BLaER1 (cell line): ENCODE data around the gene MT1G.
A peak's percentile ranks its signal among the peaks of the same experiment; 100 is the strongest.
"Not testable (repeated sequence)": the region's sequence is repeated elsewhere in the genome, so short reads cannot be mapped to it uniquely, and the experiment has no call there.

Experiments
- H3K27ac ChIP-seq: shearing (Covaris generic); formaldehyde crosslinking; 2 replicates; pipeline ENCODE4 v1.8.1; 2022
- H3K27me3 ChIP-seq: shearing (Covaris generic); formaldehyde crosslinking; 2 replicates; pipeline ENCODE4 v1.8.1; 2022
- H3K36me3 ChIP-seq: shearing (Covaris generic); formaldehyde crosslinking; 2 replicates; pipeline ENCODE4 v1.8.1; 2022
- H3K4me1 ChIP-seq: shearing (Covaris generic); formaldehyde crosslinking; 2 replicates; pipeline ENCODE4 v1.8.1; 2022
- H3K4me2 ChIP-seq: shearing (Covaris generic); formaldehyde crosslinking; 2 replicates; pipeline ENCODE4 v1.8.1; 2022
- H3K4me3 ChIP-seq: shearing (Covaris generic); formaldehyde crosslinking; 2 replicates; pipeline ENCODE4 v1.8.1; 2022
- H3K9ac ChIP-seq: shearing (Covaris generic); formaldehyde crosslinking; 2 replicates; pipeline ENCODE4 v1.8.1; 2022
- H3K9me3 ChIP-seq: shearing (Covaris generic); formaldehyde crosslinking; 2 replicates; pipeline ENCODE4 v1.8.1; 2022
- H4K20me1 ChIP-seq: shearing (Covaris generic); formaldehyde crosslinking; 2 replicates; pipeline ENCODE4 v1.8.1; 2022
- Cebpa-rat ChIP-seq: shearing (Covaris generic); IDR thresholded peaks from 2 replicates; pipeline ENCODE4 v1.8.1; 2022

MT1G gene

GRCh38 chr16:56667581-56668571 lies at the start of gene MT1G:
MT1G (minus strand) TSS chr16:56668065; CDS start chr16:56667993, 72 bp downstream.
- peak within 1 kb of the TSS; percentile 76 for H3K4me2 ChIP-seq
- TF ChIP-seq Cebpa-rat: no peak
- peaks cover 39% of the 10 kb centered on the region for H4K20me1 ChIP-seq
- H3K27ac ChIP-seq: no peak within 1 kb of the TSS
- peak within 1 kb of the TSS; percentile 34 for H3K4me3 ChIP-seq
- H3K36me3 ChIP-seq: no peaks in the 10 kb centered on the region
- no peaks in the 10 kb centered on the region for H3K9me3 ChIP-seq
- H3K27me3 ChIP-seq: peaks cover 100% of the 10 kb centered on the region
- peaks cover 44% of the 10 kb centered on the region for H3K4me1 ChIP-seq
- H3K9ac ChIP-seq: no peak within 1 kb of the TSS

- not testable (repeated sequence) for H3K27me3 ChIP-seq, H3K9me3 ChIP-seq, H4K20me1 ChIP-seq, H3K27ac ChIP-seq, H3K4me3 ChIP-seq, H3K9ac ChIP-seq, H3K36me3 ChIP-seq
- peak overlapping the region; percentile 11; the same call in 1 of the 2 replicates for H3K4me2 ChIP-seq
- H3K4me1 ChIP-seq: peaks cover 10% of the 10 kb centered on the region
Measured at GRCh38 chr16:56717532-56717931, 49.7 kb upstream of the MT1G start.

- no peaks in the 10 kb centered on the region for H3K27me3 ChIP-seq
- no peaks in the 10 kb centered on the region for H3K36me3 ChIP-seq
- peaks cover 10% of the 10 kb centered on the region for H3K4me1 ChIP-seq
- H3K27ac ChIP-seq: no peak overlapping the region
- no peak overlapping the region for H3K9ac ChIP-seq
- no peak for TF ChIP-seq Cebpa-rat
- no peak overlapping the region for H3K4me3 ChIP-seq
- no peaks in the 10 kb centered on the region for H4K20me1 ChIP-seq
- H3K9me3 ChIP-seq: no peaks in the 10 kb centered on the region
- no peak overlapping the region for H3K4me2 ChIP-seq
Measured at GRCh38 chr16:56716761-56717160, 48.9 kb upstream of the MT1G start.

GRCh38 chr16:56715126-56715525 lies 47.3 kb upstream of the MT1G start:
- H3K9me3 ChIP-seq: no peaks in the 10 kb centered on the region
- H3K27ac ChIP-seq: no peak overlapping the region
- no peaks in the 10 kb centered on the region for H4K20me1 ChIP-seq
- peaks cover 10% of the 10 kb centered on the region for H3K4me1 ChIP-seq
- H3K9ac ChIP-seq: no peak overlapping the region
- no peaks in the 10 kb centered on the region for H3K27me3 ChIP-seq
- H3K4me2 ChIP-seq: no peak overlapping the region
- TF ChIP-seq Cebpa-rat: no peak
- no peak overlapping the region for H3K4me3 ChIP-seq
- H3K36me3 ChIP-seq: no peaks in the 10 kb centered on the region

GRCh38 chr16:56713794-56714193 lies 45.9 kb upstream of the MT1G start:
- Histone ChIP-seq H3K9ac (no peak overlapping the region), H3K4me2 (no peak overlapping the region), H3K27me3 (no peaks in the 10 kb centered on the region), H3K9me3 (no peaks in the 10 kb centered on the region), H3K4me1 (peaks cover 14% of the 10 kb centered on the region), H4K20me1 (no peaks in the 10 kb centered on the region), H3K27ac (no peak overlapping the region), H3K36me3 (no peaks in the 10 kb centered on the region), H3K4me3 (no peak overlapping the region)
- no peak for TF ChIP-seq Cebpa-rat

GRCh38 chr16:56711862-56712261 lies 44.0 kb upstream of the MT1G start:
- no peaks in the 10 kb centered on the region for H3K27me3 ChIP-seq
- no peak for TF ChIP-seq Cebpa-rat
- H3K27ac ChIP-seq: no peak overlapping the region
- no peaks in the 10 kb centered on the region for H4K20me1 ChIP-seq
- H3K4me1 ChIP-seq: peaks cover 15% of the 10 kb centered on the region
- H3K36me3 ChIP-seq: no peaks in the 10 kb centered on the region
- H3K4me2 ChIP-seq: no peak overlapping the region
- H3K9me3 ChIP-seq: no peaks in the 10 kb centered on the region
- H3K9ac ChIP-seq: no peak overlapping the region
- no peak overlapping the region for H3K4me3 ChIP-seq

- Histone ChIP-seq H3K27ac (no peak overlapping the region), H3K4me3 (no peak overlapping the region), H3K4me2 (no peak overlapping the region), H4K20me1 (no peaks in the 10 kb centered on the region), H3K36me3 (no peaks in the 10 kb centered on the region), H3K27me3 (no peaks in the 10 kb centered on the region), H3K9ac (no peak overlapping the region), H3K4me1 (peaks cover 13% of the 10 kb centered on the region), H3K9me3 (no peaks in the 10 kb centered on the region)
- TF ChIP-seq Cebpa-rat: no peak
Measured at GRCh38 chr16:56710181-56710737, 42.4 kb upstream of the MT1G start.

- Histone ChIP-seq H3K4me1 (peaks cover 13% of the 10 kb centered on the region), H4K20me1 (no peaks in the 10 kb centered on the region), H3K4me3 (no peak overlapping the region), H3K36me3 (no peaks in the 10 kb centered on the region), H3K27ac (no peak overlapping the region), H3K4me2 (no peak overlapping the region), H3K9me3 (no peaks in the 10 kb centered on the region), H3K9ac (no peak overlapping the region), H3K27me3 (no peaks in the 10 kb centered on the region)
- TF ChIP-seq Cebpa-rat: no peak
Measured at GRCh38 chr16:56709443-56710040, 41.7 kb upstream of the MT1G start.

GRCh38 chr16:56708525-56709442 lies 40.9 kb upstream of the MT1G start:
- H3K4me1 ChIP-seq: peaks cover 13% of the 10 kb centered on the region
- TF ChIP-seq Cebpa-rat: no peak
- H3K9ac ChIP-seq: no peak overlapping the region
- no peaks in the 10 kb centered on the region for H4K20me1 ChIP-seq
- H3K27me3 ChIP-seq: no peaks in the 10 kb centered on the region
- no peaks in the 10 kb centered on the region for H3K9me3 ChIP-seq
- H3K4me3 ChIP-seq: no peak overlapping the region
- no peak overlapping the region for H3K27ac ChIP-seq
- peak overlapping the region; percentile 31; the same call in 1 of the 2 replicates for H3K4me2 ChIP-seq
- H3K36me3 ChIP-seq: no peaks in the 10 kb centered on the region
